NCI-H1092 treated with DMSO at 0.1 percent for 48 hours (cell line): ENCODE data around the gene CDH4.
"Not testable (repeated sequence)": the region's sequence is repeated elsewhere in the genome, so short reads cannot be mapped to it uniquely, and the experiment has no call there.

Experiments
- DNase-seq: peaks from one replicate; lab custom pipeline; 2025; lab: John Stamatoyannopoulos, UW

CDH4 gene

DNA sequence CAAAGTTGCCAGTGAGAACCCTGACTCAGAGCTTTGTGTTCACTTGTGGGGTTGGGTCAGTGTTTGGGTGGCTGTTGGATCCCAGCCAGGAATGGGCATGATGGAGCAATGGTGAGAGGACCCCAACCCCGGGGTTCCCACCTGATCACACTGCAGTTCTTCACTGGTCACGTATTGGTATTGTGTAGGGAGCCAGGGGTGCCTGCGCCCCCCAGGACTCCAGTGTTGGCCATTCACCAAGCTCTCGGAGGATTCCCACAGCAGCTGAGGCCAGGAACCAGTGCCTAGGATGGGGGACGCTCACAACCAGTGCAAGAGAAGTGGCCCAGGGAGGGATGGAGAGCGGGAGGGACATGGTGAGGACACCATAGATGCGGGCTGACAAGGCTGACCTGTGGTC, 207.2 kb downstream of the CDH4 start:
- no peak for DNase-seq

DNA sequence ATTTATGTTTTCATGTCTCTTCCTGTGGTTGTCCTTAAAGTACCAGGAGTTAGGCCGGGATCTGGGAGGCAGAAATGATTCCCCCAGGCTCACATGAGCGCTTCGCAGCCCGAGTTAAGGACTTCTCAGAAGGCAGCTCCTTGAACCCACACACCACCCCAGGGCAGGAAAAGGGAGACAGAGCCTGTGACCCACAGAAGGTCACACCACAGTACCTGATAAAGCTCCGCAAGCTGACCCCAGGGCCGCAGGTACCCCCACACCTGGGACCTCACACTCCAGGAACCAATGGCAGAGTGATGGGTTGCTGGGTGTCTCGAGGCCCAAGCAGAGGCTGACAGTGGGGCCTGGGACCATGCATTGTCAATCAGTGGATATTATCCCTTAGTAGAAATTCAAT, 207.6 kb downstream of the CDH4 start:
- no peak for DNase-seq

DNA sequence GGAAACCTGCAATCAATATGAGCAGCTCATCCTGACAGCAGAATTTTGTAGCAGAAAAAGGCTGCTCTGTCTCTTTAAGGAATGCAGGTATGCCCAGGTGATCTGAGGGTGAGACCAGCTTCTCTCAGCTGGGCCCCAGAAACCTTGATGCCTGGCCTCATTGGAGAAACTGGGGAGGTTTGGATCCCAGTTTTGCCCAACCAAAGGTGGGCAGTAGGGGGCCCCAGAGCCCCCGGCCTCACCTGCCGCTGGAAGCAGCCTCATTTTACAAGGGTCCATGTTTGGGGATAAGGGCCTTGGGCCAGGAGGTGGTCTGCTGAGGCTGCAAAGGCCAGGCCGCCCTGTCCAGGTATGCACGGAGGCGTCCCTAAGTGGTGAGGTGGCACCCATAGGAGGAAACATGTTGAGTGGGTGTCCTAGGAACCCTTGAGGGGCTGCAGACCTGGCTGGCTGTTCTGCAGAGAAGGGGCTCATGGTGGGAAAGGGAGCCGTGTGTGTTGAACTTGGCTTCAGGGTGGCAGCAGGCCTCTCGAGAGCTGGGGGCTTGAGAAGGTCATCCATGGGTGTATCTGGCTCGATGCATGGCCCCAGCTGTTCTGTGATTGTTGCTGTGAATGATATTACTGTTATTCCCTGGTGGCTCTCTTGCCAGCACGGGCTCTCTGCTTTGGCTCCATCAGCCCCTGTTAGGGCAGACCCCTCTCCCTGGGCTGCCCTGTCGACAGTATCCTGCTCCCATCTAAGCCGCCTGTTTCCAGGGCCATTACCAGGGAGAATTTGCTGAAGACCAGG, 208.4 kb downstream of the CDH4 start:
- no peak for DNase-seq

DNA sequence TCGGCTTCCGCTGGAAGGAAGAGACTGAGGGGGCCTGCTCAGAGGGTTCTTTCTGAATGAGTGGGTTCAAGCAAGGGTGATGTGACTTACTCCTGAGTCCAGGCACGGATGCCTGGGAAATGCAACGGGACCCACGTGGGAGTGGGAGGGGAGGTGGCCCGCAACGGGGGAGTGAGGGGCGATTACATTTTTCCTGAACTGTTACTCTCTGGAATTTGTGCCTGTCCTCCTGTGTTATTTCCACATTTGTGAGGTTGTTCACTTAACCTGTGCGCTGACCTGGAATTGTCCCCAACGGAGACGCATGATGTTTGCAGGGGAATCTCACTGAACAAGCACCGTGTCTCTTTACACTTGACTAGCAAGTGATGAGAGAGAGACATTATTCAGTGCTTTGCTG, 209.4 kb downstream of the CDH4 start:
- no peak for DNase-seq

DNA sequence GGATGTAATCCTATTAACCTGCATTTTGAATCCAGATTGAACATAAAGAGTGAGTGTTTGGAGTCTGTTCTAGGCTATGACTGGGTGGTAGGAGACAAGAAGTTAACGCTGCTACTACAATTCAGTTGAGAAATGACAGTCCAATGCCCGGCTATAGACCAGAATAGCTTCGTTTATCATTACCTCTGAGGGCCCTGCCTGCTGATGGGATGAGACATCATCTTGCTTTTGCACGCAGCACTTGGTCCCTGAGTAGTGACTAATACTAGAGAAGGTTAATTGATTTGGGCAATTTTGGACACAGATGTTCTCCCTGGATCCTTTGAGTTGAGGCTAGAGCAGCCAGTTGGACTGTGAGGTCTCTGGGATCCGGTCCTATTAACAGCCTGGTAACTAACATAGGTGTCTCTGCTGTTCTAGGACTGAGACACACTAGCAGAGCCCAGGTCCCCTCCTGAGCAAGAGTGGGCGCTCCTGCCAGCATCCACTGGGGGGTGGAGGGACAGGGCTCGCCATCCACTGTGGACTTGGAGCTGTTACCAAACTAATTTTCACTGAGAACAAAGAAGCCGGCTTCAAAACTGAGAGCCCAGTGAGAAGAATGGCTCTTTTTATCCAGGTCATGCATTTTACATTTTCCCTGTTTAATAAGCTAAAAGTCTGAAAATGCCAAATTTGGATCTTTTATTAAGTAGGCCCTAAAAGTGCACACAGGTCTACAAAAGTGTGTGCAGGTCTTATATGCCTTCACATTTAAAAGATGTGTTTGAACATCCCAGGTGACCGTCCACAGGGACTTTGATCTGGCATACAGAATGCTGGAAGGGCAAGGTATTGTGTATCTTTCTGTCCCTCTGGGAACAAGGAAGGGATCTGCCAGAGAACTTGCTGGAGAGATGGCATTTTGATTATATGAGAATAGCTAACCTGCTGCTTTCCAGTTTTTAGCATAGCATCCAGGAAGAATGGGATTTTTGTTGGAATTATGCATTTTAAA, 212.5 kb downstream of the CDH4 start:
- DNase-seq: no peak

DNA sequence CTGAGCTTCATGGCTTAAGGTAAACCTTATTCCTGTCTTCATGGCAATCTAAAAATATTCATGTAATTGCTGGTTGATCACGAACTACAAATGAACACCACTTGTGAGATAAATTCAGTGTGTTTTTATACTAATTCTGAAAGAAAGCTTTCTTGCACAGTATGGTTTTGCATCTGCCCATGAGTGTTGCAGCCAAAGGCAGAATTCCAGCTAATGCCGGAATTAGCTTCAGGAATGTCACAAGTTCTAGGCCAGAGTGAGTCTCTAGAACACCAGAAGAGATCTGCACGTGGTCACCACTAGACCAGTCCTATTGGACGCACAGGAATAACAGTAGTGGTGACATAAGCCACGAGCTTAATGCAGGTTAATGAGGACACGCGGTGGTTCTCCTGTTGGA, 223.7 kb downstream of the CDH4 start:
- no peak for DNase-seq

DNA sequence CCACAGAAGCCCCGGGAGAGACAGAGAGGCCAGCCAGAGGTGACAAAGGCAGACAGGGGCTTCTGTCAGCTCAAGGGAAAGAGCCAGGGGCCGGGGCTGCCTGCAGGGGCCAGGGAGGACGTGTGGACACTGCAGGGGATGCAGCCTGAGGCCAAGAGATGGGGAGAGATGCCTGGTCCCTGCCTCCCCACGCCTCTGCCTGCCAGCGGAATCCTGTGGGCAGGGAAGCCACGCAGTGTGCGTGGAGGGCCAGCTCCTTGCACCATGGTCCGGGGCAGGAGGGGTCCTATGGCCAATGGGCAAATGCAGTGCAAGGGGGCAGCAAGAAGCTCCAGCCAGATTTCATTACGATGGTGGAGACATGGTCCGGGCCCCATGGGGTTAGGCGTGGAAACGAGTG, 224.9 kb downstream of the CDH4 start:
- DNase-seq: no peak

DNA sequence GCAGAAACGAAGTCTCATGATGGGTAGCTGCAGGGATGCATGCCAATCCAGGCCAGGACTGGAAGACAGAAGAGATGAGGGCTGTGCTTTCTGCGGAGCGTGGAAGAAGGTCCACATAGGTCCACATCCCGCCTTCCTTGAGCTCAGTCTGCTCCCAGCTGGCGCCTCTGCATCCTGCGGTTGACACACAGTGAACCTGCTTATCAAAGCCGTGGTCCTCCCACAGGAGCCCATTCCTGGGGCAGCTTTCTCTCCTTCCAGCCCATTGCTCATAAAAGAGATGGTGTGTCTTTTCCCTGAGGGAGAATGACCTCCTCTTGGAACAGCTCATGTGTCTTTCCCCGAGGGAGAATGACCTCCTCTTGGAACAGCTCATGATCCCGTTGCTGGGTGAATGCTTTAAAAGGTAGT, 225.4 kb downstream of the CDH4 start:
- DNase-seq: no peak

DNA sequence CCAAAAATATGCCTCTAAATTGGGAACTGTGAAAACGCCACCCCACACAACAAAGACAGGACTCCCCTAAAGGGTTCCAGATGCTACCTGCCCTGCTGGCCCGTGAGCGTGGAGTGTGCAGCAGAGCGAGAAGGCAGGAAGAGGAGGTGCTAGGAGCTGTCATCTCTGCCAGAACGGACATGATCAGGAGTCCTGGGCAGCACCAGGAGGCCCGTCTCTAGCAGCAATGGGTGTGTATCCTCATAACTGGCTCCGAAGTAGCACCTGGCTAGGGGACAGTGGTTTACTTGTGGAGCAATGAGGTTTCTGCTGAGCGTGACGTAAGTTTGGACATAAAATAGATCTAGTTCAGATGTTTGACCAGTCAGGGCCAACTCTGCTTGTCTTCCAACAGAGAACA, 226.0 kb downstream of the CDH4 start:
- no peak for DNase-seq

DNA sequence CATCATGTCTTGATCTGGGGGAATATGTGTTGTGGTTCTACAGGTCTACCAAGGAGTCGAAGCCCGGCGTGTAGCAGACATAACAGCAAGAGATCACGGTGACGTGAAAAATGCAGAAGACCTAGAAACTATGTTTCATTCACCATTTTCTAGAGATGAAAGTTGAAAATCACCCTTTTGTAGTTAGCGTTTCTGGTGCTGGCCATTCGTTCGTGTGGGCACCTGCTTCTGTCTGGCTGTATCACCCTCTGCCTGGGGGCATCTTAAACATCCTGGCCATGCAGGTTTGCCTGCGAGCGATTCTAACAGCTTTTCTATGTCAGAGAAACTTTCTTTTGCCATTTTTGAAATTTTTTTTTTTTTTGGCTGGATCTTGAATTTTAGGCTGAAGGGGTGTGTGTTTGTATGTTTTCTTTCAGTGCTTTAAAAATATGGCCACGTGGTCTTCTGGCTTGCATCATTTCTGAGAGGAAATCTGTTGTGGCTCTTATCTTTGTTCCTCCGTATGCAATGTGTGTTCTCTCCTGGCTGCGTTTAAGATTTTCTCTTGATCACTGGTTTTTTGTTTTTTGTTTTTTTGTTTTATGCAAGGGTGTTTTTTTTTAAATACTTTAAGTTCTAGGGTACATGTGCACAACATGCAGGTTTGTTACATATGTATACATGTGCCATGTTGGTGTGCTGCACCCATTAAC, 226.7 kb downstream of the CDH4 start:
- no peak for DNase-seq

DNA sequence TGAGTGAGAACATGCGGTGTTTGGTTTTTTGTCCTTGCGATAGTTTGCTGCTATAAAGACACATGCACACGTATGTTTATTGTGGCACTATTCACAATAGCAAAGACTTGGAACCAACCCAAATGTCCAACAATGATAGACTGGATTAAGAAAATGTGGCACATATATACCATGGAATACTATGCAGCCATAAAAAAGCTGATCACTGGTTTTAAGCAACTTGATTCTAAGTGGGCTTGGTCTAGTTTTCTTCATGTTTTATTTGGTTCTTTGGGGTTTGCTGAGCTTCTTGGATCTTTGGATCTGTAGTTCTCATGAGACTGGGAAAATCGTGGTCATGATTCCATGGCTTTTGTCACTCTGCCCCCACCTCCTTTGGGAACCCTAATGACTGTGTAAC, 227.4 kb downstream of the CDH4 start:
- not testable (repeated sequence) for DNase-seq

DNA sequence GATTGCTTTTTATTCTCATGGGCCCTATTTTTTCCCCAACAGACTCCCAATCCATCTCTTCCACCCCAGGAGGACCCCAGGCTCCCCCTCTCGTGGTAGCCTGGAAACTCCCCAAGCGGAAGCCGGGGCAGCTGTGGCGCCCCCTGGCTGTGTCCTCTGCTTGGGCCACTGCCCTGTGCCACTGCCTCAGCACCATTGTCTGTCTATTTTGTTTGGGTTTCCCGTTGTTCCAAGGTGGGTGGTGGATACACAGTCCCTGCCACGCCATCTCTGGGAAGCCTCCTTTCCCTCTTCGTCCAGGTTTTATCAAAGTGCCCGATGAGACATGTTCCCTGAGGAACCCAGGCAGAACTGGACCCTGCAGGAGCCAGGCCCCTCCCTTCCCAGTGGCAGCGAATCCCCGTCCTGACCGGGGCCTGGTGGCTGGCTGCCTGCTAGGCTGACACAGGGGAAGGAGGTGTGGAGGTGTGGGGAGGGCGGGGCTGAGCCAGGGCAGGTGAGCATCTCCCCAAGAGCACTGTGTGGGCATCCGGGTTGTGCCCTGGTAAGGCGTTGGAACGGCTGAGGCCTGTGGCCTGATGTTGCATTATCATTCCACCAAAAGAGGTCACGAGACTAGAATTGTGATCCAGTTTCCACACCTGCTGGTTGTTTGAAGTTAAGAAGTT, 228.2 kb downstream of the CDH4 start:
- no peak for DNase-seq

DNA sequence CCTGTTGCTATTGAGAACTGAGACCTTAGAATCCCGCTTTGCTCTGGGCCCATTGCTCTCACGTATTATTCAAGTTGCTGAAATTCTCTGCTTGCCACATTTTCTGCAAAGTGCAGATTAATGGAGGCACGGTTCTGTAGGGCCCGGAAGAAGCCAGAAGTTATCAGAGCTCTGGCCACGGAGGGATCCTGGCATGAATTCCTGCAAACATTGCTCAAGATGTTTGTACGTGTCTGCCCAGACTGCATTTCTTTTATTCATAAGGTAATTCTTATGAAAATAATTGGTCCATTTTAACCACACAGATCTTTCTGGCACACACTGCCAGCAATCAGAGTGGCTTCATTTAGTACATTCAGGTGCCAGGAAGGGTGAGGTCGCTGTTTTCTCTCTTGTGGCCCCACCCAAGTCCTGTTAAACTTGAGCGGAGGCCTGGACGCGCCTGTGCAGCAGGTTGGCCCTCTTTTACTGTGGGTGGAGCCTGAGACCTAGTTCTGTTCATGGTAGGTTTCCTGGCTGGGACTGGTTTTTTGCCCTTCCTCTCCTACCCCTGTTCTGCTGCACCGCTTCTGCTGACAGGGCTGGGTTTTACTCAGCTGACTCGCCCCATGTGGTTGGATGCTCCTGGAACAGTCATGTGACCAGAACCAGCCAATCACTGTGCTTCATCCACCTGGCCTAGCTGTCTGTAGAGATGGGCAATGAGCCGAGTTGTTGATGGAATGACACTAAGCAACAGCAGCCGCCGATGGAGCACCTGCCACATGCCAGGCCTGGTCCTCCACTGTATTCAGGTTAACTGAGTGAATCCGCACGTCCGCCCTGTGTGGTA, 230.2 kb downstream of the CDH4 start:
- DNase-seq: no peak

DNA sequence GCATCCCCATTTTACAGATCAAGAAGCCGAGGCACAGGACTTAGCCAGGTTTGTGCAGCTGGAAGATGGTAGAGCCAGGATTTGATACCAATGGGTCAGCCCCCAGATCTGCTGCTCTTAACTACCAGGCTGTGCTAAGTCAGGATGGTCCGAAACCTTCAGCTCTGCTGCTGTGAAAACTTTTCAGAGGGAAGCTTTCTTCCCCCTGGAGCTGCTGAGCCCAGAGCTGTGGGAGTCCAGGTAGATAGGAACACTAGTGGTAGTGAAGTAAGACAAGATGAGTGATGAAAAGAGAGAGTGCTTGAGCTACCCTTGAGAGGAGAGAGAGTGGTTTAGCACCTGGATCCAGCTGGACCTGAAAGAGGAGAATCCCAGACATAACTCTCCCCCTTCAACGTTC, 230.8 kb downstream of the CDH4 start:
- no peak for DNase-seq

DNA sequence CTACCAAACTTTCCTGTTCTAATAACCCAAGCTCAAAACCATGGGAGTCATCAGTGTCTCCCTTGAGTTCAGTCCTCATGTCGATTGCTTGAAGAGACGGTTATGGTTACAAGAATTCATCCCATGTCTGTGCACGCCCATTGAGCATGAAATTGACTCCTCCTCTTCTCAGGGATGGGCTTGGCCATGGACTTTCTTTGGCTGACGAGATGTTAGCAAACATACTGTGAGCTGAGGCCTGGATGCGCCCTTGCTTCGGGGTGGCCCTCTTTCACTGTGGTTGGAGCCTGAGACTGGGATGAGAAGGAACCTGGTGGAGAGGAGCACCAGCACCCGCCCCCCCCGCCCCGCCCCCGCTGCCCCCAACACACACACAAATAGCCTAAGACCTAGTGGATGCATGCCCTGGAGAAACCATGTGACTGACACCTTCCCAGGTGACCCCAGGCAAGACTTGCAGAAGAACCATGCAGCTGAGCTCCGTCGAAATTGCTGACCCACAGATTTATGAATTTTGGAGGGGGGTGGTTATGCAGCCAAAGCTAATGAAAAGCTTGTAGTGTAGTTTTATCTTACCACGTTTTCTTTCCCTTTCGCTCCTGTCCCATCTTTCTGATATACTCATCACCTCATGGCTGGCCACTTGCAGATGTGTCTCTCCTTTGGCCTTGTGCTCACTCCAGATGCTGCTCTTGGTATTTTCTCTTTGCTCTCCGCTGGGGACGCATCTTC, 231.4 kb downstream of the CDH4 start:
- DNase-seq: no peak

DNA sequence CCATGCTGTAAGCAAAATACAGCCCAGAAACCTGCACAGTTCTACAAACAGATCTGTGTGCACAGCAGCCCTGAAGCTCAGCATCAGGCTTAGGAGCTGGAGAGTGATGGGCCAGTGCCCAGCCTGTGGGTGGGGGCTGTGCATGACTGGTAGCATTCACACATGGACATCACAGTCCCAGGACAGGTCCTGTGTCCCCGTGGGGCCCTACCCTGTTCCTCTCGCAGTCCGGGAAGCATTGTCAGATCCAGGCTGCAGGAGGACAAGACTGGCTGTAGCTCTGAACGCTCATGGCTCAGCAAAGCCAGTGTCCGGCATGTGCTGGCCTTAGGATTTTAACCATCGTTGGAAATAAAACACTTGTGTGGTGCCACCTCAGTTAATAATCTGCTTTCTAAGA, 234.1 kb downstream of the CDH4 start:
- DNase-seq: no peak

DNA sequence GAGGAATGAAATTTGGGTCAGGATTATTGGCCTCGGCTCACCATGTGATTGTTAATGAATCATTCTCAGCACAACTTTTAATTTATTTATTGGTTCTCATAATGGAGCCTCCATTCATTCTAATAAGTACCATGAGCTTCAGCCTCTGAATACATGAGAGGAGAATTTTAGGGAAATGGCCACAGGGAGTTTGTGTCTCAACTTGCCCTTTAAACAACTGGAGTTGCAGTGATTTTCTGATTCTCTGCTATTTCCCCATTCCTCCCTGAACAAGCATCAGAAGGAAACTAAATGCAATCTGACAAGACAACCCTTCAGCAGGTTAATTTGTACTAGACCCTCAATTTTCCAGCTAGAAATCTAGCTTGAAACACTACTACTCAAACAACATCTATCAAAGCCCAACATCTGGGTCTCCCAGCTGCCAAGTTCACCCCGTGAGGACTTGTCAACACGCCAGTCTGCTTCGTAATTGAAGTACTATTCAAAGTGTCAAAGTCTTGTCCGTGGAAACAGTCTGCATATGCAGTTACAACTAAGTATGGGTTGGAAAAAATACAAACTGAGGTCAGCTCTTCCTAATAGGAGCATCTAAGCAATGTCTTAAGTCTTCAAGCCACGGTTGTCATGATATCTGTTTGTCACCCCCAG, 235.4 kb downstream of the CDH4 start:
- no peak for DNase-seq

DNA sequence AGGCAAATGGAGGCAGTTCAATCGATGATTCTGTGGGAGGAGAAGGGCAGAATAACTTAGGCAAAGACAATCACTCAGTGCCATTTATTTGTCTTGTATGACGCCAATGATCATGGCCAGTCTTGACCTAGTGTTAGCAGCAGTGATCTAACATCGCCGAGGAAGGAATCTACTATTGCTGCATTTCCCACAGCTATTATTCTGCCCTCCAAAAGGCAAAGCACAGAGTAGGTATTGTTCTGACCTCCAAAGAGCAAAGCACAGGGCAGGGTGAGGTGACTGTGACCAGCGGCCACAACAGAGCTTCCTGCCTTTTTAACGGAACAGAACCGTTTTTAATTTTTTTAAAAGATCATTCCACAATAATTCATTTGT, 235.9 kb downstream of the CDH4 start:
- DNase-seq: no peak

DNA sequence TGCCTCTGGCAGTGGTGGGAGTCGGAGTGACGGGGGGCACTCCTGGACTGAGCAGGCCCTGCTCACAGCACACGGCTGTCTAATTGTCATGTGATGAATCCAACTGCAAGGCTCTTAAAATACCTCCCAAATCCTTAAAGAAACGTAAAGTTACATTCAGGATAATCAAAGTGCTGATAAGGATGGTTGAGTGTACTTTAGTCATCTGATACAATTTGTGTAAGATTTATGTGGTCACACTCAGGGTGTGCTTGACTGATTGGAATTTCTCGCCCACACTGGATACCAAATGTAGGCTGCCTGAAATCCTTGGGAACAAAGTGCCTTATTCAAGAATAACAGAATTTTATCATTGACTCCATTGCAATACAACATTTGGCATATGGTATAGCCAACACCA, 238.7 kb downstream of the CDH4 start:
- DNase-seq: no peak

DNA sequence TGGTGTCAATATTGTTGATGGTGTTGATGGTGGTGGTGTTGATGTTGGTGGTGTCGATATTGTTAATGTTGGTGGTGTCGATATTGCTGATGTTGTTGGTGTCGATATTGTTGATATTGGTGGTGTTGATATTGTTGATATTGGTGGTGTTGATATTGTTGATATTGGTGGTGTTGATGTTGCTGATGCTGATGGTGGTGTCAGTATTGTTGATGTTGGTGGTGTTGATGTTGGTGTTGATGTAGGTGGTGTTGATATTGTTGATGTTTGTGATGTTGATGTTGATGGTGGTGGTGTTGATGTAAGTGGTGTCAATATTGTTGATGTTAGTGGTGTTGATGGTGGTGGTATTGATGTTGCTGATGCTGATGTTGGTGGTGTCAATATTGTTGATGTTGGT, 240.0 kb downstream of the CDH4 start:
- DNase-seq: no peak
